22Rv1 (cell line): Measurements from ENCODE around the gene ZNF217.
"Not testable (repeated sequence)": the region's sequence is repeated elsewhere in the genome, so short reads cannot be mapped to it uniquely, and the experiment has no call there.

Experiments
- ZFX ChIP-seq: fragments of 450-650 bp; IDR thresholded peaks from 2 replicates; pipeline ENCODE4 v1.6.1; 2017; ENCODE audit warnings: antibody characterized with exemption, borderline replicate concordance
- TF ChIP-seq, protein P1 (sequence below): fragments of 450-650 bp; IDR thresholded peaks from 2 replicates; pipeline ENCODE4 v1.5.1; 2017; ENCODE audit warnings: mild to moderate bottlenecking

DNA sequence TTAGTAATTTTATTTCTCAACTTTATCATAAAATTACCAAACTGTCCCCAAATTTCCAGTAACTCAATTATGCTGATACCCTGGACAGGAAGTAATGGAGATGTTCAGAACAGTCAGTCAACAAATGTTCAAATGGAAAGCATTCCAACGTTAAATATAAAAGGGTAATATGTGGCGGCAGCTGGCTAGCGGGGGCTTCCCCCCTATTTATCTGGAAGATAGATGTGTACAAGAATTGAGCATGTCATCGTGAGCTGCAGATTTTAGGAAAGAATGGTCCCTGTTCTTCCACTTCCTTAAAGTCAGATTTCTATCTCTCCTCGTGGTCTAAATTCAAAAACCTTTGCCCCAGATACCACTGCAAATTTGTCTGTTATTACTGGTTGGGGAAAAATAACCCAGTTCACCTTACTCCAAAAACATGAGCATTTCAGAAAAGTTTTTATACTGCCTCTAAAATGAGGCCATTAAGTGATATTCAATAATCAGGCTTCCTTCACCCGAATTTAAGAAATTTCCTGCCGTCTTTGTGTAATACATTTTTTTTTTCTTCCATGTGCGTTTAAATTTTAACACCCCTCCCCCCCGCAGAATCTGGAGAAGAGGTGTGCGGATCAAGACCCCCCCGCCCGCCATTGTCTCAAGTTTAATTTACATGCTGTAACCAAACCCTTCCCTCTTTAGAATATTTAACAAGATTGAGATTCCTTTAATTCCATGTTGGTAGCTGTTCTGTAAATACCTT lies 4.1 kb downstream of the ZNF217 start:
- TF ChIP-seq, protein P1, sequence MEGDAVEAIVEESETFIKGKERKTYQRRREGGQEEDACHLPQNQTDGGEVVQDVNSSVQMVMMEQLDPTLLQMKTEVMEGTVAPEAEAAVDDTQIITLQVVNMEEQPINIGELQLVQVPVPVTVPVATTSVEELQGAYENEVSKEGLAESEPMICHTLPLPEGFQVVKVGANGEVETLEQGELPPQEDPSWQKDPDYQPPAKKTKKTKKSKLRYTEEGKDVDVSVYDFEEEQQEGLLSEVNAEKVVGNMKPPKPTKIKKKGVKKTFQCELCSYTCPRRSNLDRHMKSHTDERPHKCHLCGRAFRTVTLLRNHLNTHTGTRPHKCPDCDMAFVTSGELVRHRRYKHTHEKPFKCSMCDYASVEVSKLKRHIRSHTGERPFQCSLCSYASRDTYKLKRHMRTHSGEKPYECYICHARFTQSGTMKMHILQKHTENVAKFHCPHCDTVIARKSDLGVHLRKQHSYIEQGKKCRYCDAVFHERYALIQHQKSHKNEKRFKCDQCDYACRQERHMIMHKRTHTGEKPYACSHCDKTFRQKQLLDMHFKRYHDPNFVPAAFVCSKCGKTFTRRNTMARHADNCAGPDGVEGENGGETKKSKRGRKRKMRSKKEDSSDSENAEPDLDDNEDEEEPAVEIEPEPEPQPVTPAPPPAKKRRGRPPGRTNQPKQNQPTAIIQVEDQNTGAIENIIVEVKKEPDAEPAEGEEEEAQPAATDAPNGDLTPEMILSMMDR = not testable (repeated sequence)
- not testable (repeated sequence) for TF ChIP-seq ZFX
